H1 (cell line): ENCODE measurements around the gene PRDM1. TPM values are rescaled to one million over a fixed set of nuclear protein-coding genes. Genes with fewer than 3 reads are reported as not detected.

Experiments used
- CTCF ChIA-PET: fragments of 300-600 bp; sonication (Branson Sonifier 250); formaldehyde crosslinking; loops from one replicate; lab custom pipeline; 2021; ENCODE audit not compliant: partially characterized antibody; lab: Charles Lee
- POLR2A ChIA-PET: fragments of 300-600 bp; sonication (Branson Sonifier 250); formaldehyde crosslinking; loops from one replicate; lab custom pipeline; 2021; ENCODE audit warnings: inconsistent platforms; ENCODE audit not compliant: partially characterized antibody; lab: Charles Lee
- DNase-seq, 2 experiments: peaks; one replicate each; pipeline versions ENCODE4 v3.0.0 to v3.0.0-alpha.2; 2010 to 2022; ENCODE audit warnings: low spot score in 2 of 2, low read depth in 1 of 2, mixed read lengths in 1 of 2
- FAIRE-seq: peaks from 2 replicates; lab custom pipeline; 2011; peaks lifted over from hg19 to GRCh38; lab: Jason Lieb, UNC
- H2AFZ ChIP-seq: 2 replicates; pipeline ENCODE4 v1.8.1; 2012; ENCODE audit warnings: low read length, inconsistent platforms
- H2AK5ac ChIP-seq: 2 replicates; pipeline ENCODE4 v1.6.1; 2013; ENCODE audit warnings: low read depth, low read length
- H2BK120ac ChIP-seq: replicated peaks from 2 replicates; pipeline ENCODE3; 2013; ENCODE audit warnings: low read depth, low read length, inconsistent platforms
- H2BK12ac ChIP-seq: 2 replicates; pipeline ENCODE4 v1.6.1; 2013; ENCODE audit warnings: low read depth, low read length
- H2BK15ac ChIP-seq: 2 replicates; pipeline ENCODE4 v1.6.1; 2013; ENCODE audit warnings: low read length
- H2BK20ac ChIP-seq: 2 replicates; pipeline ENCODE4 v1.6.1; 2013; ENCODE audit warnings: low read length
- H2BK5ac ChIP-seq: 2 replicates; pipeline ENCODE4 v1.6.1; 2013; ENCODE audit warnings: low read depth, low read length
- H3K14ac ChIP-seq: 2 replicates; pipeline ENCODE4 v1.6.1; 2013; ENCODE audit warnings: inconsistent platforms; ENCODE audit not compliant: insufficient read length
- H3K18ac ChIP-seq: 2 replicates; pipeline ENCODE4 v1.6.1; 2013; ENCODE audit warnings: low read length; ENCODE audit errors: extremely low read depth
- H3K23ac ChIP-seq: 2 replicates; pipeline ENCODE4 v1.6.1; 2013; ENCODE audit warnings: inconsistent platforms; ENCODE audit not compliant: insufficient read length
- H3K23me2 ChIP-seq: 2 replicates; pipeline ENCODE4 v1.6.1; 2013; ENCODE audit warnings: low read depth, low read length
- H3K27ac ChIP-seq: 2 replicates; pipeline ENCODE4 v1.6.1; 2011; ENCODE audit warnings: low read depth, low read length, inconsistent platforms
- H3K27me3 ChIP-seq, 4 experiments: replicated peaks in 1 of 4; 1 replicate in 1 of 4; 2 replicates in 3 of 4; pipeline versions ENCODE4 v1.6.1 to v1.8.1; 2011 to 2013; ENCODE audit warnings: low read length in 3 of 4, mild to moderate bottlenecking in 3 of 4, inconsistent platforms in 2 of 4, mixed read lengths in 2 of 4, moderate library complexity in 1 of 4; ENCODE audit not compliant: control insufficient read depth in 3 of 4, insufficient read depth in 3 of 4; ENCODE audit errors: extremely low read depth in 1 of 4
- H3K36me3 ChIP-seq, 4 experiments: 2 replicates each; pipeline versions ENCODE4 v1.6.1 to v1.8.1; 2011 to 2013; ENCODE audit warnings: mild to moderate bottlenecking in 4 of 4, low read length in 3 of 4, moderate library complexity in 2 of 4, control low read depth in 1 of 4, inconsistent platforms in 1 of 4; ENCODE audit not compliant: insufficient read depth in 4 of 4, control insufficient read depth in 2 of 4
- H3K4ac ChIP-seq: replicated peaks from 2 replicates; pipeline ENCODE3; 2013; ENCODE audit warnings: low read length, low read depth, mixed read lengths, inconsistent platforms; ENCODE audit not compliant: insufficient read length
- H3K4me1 ChIP-seq, 4 experiments: replicated peaks in 1 of 4; 1 replicate in 1 of 4; 2 replicates in 3 of 4; pipeline versions ENCODE4 v1.6.1 to v1.8.1; 2011 to 2013; ENCODE audit warnings: low read length in 3 of 4, inconsistent platforms in 2 of 4, mixed read lengths in 1 of 4; ENCODE audit not compliant: insufficient read depth in 4 of 4, control insufficient read depth in 3 of 4
- H3K4me2 ChIP-seq, 2 experiments: 2 replicates each; pipeline versions ENCODE4 v1.6.1 to v1.8.1; 2011 to 2013; ENCODE audit warnings: low read depth in 2 of 2, low read length in 2 of 2, control low read depth in 1 of 2, inconsistent platforms in 1 of 2, mild to moderate bottlenecking in 1 of 2; ENCODE audit not compliant: insufficient read depth in 1 of 2
- H3K4me3 ChIP-seq, 4 experiments: fragments of 200-600, 300-600 bp in 1 of 4; sonication (generic), shearing (Covaris generic), sonication (Bioruptor Twin) in 1 of 4; 2 replicates each; pipeline versions ENCODE4 v1.5.1 to v1.8.1; 2011 to 2016; ENCODE audit warnings: low read length in 4 of 4, low read depth in 3 of 4, control low read depth in 2 of 4, inconsistent platforms in 2 of 4, mild to moderate bottlenecking in 2 of 4, mixed read lengths in 1 of 4, moderate library complexity in 1 of 4; ENCODE audit not compliant: insufficient read depth in 2 of 4; ENCODE audit errors: extremely low read depth in 1 of 4
- H3K56ac ChIP-seq: replicated peaks from 2 replicates; pipeline ENCODE3; 2013; ENCODE audit warnings: low read depth, mild to moderate bottlenecking, mixed read lengths, low read length, inconsistent platforms; ENCODE audit not compliant: insufficient read length
- H3K79me1 ChIP-seq: 2 replicates; pipeline ENCODE4 v1.6.1; 2013; ENCODE audit warnings: low read depth, low read length, control low read depth
- H3K79me2 ChIP-seq, 2 experiments: 2 replicates each; pipeline versions ENCODE4 v1.6.1 to v1.8.1; 2012 to 2013; ENCODE audit warnings: low read length in 2 of 2, mild to moderate bottlenecking in 2 of 2, inconsistent platforms in 1 of 2; ENCODE audit not compliant: insufficient read depth in 2 of 2, control insufficient read depth in 1 of 2
- H3K9ac ChIP-seq, 4 experiments: replicated peaks in 1 of 4; 1 replicate in 1 of 4; 2 replicates in 3 of 4; pipeline versions ENCODE4 v1.6.1 to v1.8.1; 2011 to 2013; ENCODE audit warnings: low read depth in 3 of 4, low read length in 3 of 4, control low read depth in 2 of 4, mild to moderate bottlenecking in 2 of 4, moderate library complexity in 2 of 4, inconsistent platforms in 1 of 4; ENCODE audit errors: extremely low read depth in 1 of 4
- H3K9me3 ChIP-seq, 2 experiments: 2 replicates each; pipeline versions ENCODE4 v1.6.1 to v1.8.1; 2012 to 2013; ENCODE audit warnings: mild to moderate bottlenecking in 2 of 2, moderate library complexity in 2 of 2, control low read depth in 1 of 2, inconsistent platforms in 1 of 2, low read depth in 1 of 2, low read length in 1 of 2, mixed read lengths in 1 of 2; ENCODE audit not compliant: insufficient read depth in 2 of 2
- H4K20me1 ChIP-seq, 2 experiments: replicated peaks in 1 of 2; 2 replicates each; pipeline versions ENCODE3 to v1.8.1; 2011 to 2013; ENCODE audit warnings: inconsistent platforms in 2 of 2, low read length in 2 of 2, mild to moderate bottlenecking in 1 of 2; ENCODE audit not compliant: insufficient read depth in 2 of 2, control insufficient read depth in 1 of 2
- H4K5ac ChIP-seq: 2 replicates; pipeline ENCODE4 v1.6.1; 2013; ENCODE audit warnings: low read length, low read depth, mixed read lengths, inconsistent platforms; ENCODE audit not compliant: insufficient read length
- H4K8ac ChIP-seq: 2 replicates; pipeline ENCODE4 v1.8.0; 2013; ENCODE audit warnings: mild to moderate bottlenecking, moderate library complexity, low read length, inconsistent platforms; ENCODE audit not compliant: insufficient read depth; ENCODE audit errors: extremely low read depth
- H4K91ac ChIP-seq: replicated peaks from 2 replicates; pipeline ENCODE3; 2013; ENCODE audit warnings: low read length, mixed read lengths, inconsistent platforms; ENCODE audit not compliant: insufficient read length
- CBX5 ChIP-seq: fragments of 300-800, 300-1000 bp; sonication (generic); IDR thresholded peaks from 2 replicates; pipeline ENCODE4 v1.7.1; 2016; ENCODE audit warnings: antibody characterized with exemption, low read length, low read depth
- CHD1 ChIP-seq: IDR thresholded peaks from 2 replicates; pipeline ENCODE4 v1.6.1; 2012; ENCODE audit warnings: low read depth, low read length, improper control_type of control experiment
- CTBP2 ChIP-seq: IDR thresholded peaks from 2 replicates; pipeline ENCODE4 v1.7.0; 2011; ENCODE audit warnings: borderline replicate concordance, mild to moderate bottlenecking, moderate library complexity, mixed read lengths, low read length; ENCODE audit not compliant: insufficient read depth, insufficient read length
- KDM1A ChIP-seq: fragments of 200-600, 300-600 bp; sonication (generic); IDR thresholded peaks from 2 replicates; pipeline ENCODE4 v1.7.1; 2016; ENCODE audit warnings: mild to moderate bottlenecking, low read length, borderline replicate concordance
- RAD21 ChIP-seq, 2 experiments: IDR thresholded peaks in 1 of 2; conservative IDR thresholded peaks in 1 of 2; 2 replicates each; pipeline ENCODE4 v1.6.1; 2011; ENCODE audit warnings: low read depth in 2 of 2, low read length in 2 of 2, improper control_type of control experiment in 1 of 2, inconsistent platforms in 1 of 2, mild to moderate bottlenecking in 1 of 2, moderate library complexity in 1 of 2
- SP2 ChIP-seq: IDR thresholded peaks from 2 replicates; pipeline ENCODE4 v1.6.1; 2012; ENCODE audit warnings: mild to moderate bottlenecking, low read length, inconsistent platforms
- SRF ChIP-seq: IDR thresholded peaks from 2 replicates; pipeline ENCODE4 v1.6.1; 2011; ENCODE audit warnings: mild to moderate bottlenecking, low read depth, low read length, moderate library complexity
- TAF1 ChIP-seq: IDR thresholded peaks from 2 replicates; pipeline ENCODE4 v1.6.1; 2011; ENCODE audit warnings: mild to moderate bottlenecking, low read depth, low read length
- TBP ChIP-seq: IDR thresholded peaks from 2 replicates; pipeline ENCODE4 v1.6.1; 2011; ENCODE audit warnings: low read depth, low read length, improper control_type of control experiment
- WGBS, 2 experiments: shearing (Covaris generic) in 1 of 2; methylation state at CpG; one replicate each; pipeline versions ENCODE4 v1.1.6 to v1.1.7; 2013 to 2015; ENCODE audit warnings: low lambda C conversion rate in 2 of 2, mixed read lengths in 2 of 2, inconsistent platforms in 1 of 2, low coverage in 1 of 2, missing lambda C conversion rate in 1 of 2; ENCODE audit not compliant: insufficient replicate concordance in 2 of 2, insufficient coverage in 1 of 2, insufficient read length in 1 of 2; ENCODE audit errors: extremely low coverage in 1 of 2, missing lambda C conversion rate in 1 of 2; 5-methylcytosine and 5-hydroxymethylcytosine counted together
- polyA plus RNA-seq, 7 experiments: library from polyadenylated mRNA; depleted of rRNA in 3 of 7; stranded (reverse) in 5 of 7; unstranded in 2 of 7; fragments of >200 nt in 5 of 7; fragments of 200-250 nt in 2 of 7; gene quantifications; 1 replicate in 5 of 7; 2 replicates in 1 of 7; 4 replicates in 1 of 7; pipeline versions ENCODE4 v1.2.1 to v1.2.3, GENCODE V29; 2011 to 2013; ENCODE audit warnings: missing spikeins in 2 of 7, mixed read lengths in 2 of 7
- total RNA-seq: library from RNA; stranded (reverse); fragmentation: NEBNext Ultra II Directional; extraction: Animal tissue kit (Norgen Biotek cat#: 25700); gene quantifications from 2 replicates; pipeline ENCODE4 v1.2.1, GENCODE V29; 2021

The PRDM1 gene
- total and polyA plus RNA-seq, 2 of the 8 experiments (the other 6 are each of a cell fraction or from before 2014, with no cell fraction given) = 0.21 to 0.74 TPM

DNA sequence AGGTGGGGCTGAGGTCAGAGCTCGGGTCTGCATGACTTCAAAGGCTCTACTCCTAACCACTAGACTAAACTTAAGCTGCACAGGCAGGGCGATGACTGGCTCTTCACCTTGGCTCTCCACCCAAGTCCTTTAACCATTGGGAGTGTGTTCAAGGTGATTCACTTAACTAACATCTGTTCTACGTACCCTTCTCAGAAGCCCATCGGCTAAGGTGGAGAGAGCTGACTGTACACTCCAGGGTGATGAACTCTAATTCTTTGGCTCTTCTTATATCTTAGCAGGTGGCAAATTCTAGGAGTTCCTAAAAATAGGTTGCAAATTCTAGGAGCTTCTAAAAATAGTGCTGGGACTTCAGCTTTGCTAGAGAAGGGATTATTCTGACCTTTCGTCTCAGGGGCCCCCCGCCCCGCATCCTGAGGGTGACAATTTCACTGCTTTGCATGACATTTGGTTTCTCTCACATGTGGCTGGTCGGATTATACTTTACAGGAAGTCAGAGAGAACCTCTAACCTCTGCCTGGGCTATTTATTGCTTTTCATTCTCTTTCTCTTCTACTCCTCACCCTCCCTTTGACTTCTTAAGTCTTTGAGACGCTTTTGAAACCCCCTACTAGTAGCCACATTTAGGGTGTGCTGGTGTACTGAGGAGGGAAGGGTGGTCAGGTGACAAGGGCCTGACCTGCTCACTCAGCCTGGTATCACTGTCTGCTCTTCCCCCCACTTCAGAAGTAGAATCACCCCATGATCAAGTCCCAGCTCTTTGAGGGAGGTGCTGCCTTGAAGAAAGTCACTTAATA is 55.5 kb downstream of the PRDM1 start:
- H3K23ac ChIP-seq = no peak overlapping the region
- no peak overlapping the region for H2AK5ac ChIP-seq
- H2BK20ac ChIP-seq = 0 out of 2 replicates have a peak overlapping the region, but pooled peaks have one; percentile 35
- no peak overlapping the region for H2BK12ac ChIP-seq
- no peak overlapping the region for H3K4ac ChIP-seq
- H4K5ac ChIP-seq = no peak overlapping the region
- ChIA-PET CTCF (interaction anchor here (0.6 to 3.8 kb wide), 22 partner anchors 11 to 657 kb away, joined by 3 to 40 read pairs (median 5); partner anchors contain the start of gene PRDM1), POLR2A (interaction anchor here (0.6 to 1.2 kb wide), 2 partner anchors 15 to 825 kb away, joined by 3 read pairs; no protein-coding TSS in a partner anchor)
- H3K9ac ChIP-seq = no peak overlapping the region
- H2BK120ac ChIP-seq = no peak overlapping the region
- H3K79me1 ChIP-seq = no peaks in the 10 kb centered on the region
- no peak overlapping the region for H3K4me3 ChIP-seq
- no peaks in the 10 kb centered on the region for H3K36me3 ChIP-seq
- H3K4me2 ChIP-seq = no peak overlapping the region
- no peak overlapping the region for H2AFZ ChIP-seq
- no peak overlapping the region for H3K18ac ChIP-seq
- no peak overlapping the region for H3K14ac ChIP-seq
- DNase-seq (no peak), FAIRE-seq (no peak)
- WGBS, 2 experiments = 91% methylated on average over 9 of the region's 9 CpGs; no CpG with 5 or more reads in 1 of the 2 experiments
- TF ChIP-seq CTBP2 (no peak), CHD1 (no peak), CBX5 (no peak), SRF (no peak), RAD21 (IDR thresholded peaks at IDR 0.05 in 1 of 2, conservative IDR thresholded peaks at IDR 0.05 in 1 of 2; ENCODE audit: low read depth in 2 of 2, low read length in 2 of 2) (no peak), TAF1 (no peak), SP2 (no peak), TBP (no peak), KDM1A (no peak)
- no peak overlapping the region for H2BK15ac ChIP-seq
- H3K79me2 ChIP-seq = no peaks in the 10 kb centered on the region
- H3K23me2 ChIP-seq = no peaks in the 10 kb centered on the region
- no peaks in the 10 kb centered on the region for H4K20me1 ChIP-seq
- H3K4me1 ChIP-seq = peaks cover 0 to 8% (median 7%) of the 10 kb centered on the region in 4 experiments; a peak in 4 of 7 replicates
- no peaks in the 10 kb centered on the region for H3K9me3 ChIP-seq
- H3K27ac ChIP-seq = no peak overlapping the region
- H3K56ac ChIP-seq = no peak overlapping the region
- H2BK5ac ChIP-seq = no peak overlapping the region
- H4K91ac ChIP-seq = no peak overlapping the region
- H3K27me3 ChIP-seq = peaks cover 0 to 1% (median 0%) of the 10 kb centered on the region in 4 experiments; a peak in 1 of 7 replicates
- no peak overlapping the region for H4K8ac ChIP-seq
